Hepatocyte (in vitro differentiated cells): ENCODE results near the gene OR14A16.

ENCODE experiments used
- EZH2 ChIP-seq: fragments of 200-600 bp; sonication (generic); IDR thresholded peaks from 2 replicates; pipeline ENCODE4 v1.6.1; 2016; ENCODE audit warnings: antibody characterized with exemption, mild to moderate bottlenecking, borderline replicate concordance
- TF ChIP-seq, protein P1 (sequence below): fragments of 200-600 bp; sonication (generic); IDR thresholded peaks from 2 replicates; pipeline ENCODE4 v1.5.1; 2016; ENCODE audit warnings: antibody characterized with exemption, mild to moderate bottlenecking; ENCODE audit not compliant: poor library complexity

DNA sequence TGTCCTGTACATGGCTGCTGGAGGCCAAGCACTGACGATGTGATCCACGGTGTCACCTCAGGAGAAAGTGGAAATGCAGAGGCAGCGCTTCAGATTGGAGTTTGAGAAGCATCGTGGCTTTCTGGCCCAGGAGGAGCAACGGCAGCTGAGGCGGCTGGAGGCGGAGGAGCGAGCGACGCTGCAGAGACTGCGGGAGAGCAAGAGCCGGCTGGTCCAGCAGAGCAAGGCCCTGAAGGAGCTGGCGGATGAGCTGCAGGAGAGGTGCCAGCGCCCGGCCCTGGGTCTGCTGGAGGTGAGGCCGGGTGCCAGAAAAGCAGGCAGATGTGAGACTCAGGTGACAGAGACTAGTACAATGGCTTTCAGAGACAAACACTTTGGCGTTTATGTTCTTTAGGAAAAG is 40.7 kb upstream of the OR14A16 start:
- TF ChIP-seq, protein P1, sequence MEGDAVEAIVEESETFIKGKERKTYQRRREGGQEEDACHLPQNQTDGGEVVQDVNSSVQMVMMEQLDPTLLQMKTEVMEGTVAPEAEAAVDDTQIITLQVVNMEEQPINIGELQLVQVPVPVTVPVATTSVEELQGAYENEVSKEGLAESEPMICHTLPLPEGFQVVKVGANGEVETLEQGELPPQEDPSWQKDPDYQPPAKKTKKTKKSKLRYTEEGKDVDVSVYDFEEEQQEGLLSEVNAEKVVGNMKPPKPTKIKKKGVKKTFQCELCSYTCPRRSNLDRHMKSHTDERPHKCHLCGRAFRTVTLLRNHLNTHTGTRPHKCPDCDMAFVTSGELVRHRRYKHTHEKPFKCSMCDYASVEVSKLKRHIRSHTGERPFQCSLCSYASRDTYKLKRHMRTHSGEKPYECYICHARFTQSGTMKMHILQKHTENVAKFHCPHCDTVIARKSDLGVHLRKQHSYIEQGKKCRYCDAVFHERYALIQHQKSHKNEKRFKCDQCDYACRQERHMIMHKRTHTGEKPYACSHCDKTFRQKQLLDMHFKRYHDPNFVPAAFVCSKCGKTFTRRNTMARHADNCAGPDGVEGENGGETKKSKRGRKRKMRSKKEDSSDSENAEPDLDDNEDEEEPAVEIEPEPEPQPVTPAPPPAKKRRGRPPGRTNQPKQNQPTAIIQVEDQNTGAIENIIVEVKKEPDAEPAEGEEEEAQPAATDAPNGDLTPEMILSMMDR = no peak
- no peak for TF ChIP-seq EZH2
